Ovary (tissue), 9 donors: ENCODE data around the gene LNPEP. TPM values are rescaled to one million over a fixed set of nuclear protein-coding genes. Genes with fewer than 3 reads are reported as not detected.
A peak's percentile ranks its signal among the peaks of the same experiment; 100 is the strongest.

Source experiments
- DNase-seq, 5 donors: peaks; one replicate each; pipeline ENCODE4 v3.0.0-alpha.2; 2019 to 2020
- H3K27ac ChIP-seq, 2 donors: fragments of 200-600 bp; one replicate each; pipeline versions ENCODE4 v1.5.1 to v1.8.0; 2019 to 2022
- H3K27me3 ChIP-seq: fragments of 200-600 bp; one replicate; pipeline ENCODE4 v1.8.0; 2022
- H3K36me3 ChIP-seq: fragments of 200-600 bp; sonication (generic); one replicate; pipeline ENCODE4 v1.5.1; 2019
- H3K4me1 ChIP-seq: one replicate; pipeline ENCODE4 v1.8.1; 2013; ENCODE audit warnings: mild to moderate bottlenecking, moderate library complexity; ENCODE audit not compliant: insufficient read depth
- H3K4me3 ChIP-seq: fragments of 200-600 bp; sonication (generic); one replicate; pipeline ENCODE4 v1.5.1; 2017
- H3K9me3 ChIP-seq, 2 donors: fragments of 200-600 bp in 1 of 2; sonication (generic) in 1 of 2; one replicate each; pipeline versions ENCODE4 v1.5.1 to v1.8.1; 2013 to 2019; ENCODE audit warnings: mild to moderate bottlenecking in 1 of 2, moderate library complexity in 1 of 2
- EP300 ChIP-seq: sonication (generic); formaldehyde crosslinking; IDR thresholded peaks from one replicate; pipeline ENCODE4 v1.6.1; 2017; ENCODE audit warnings: antibody characterized with exemption
- POLR2A ChIP-seq: fragments of 450-650 bp; IDR thresholded peaks from one replicate; pipeline ENCODE4 v1.6.1; 2017; ENCODE audit warnings: antibody characterized with exemption, mild to moderate bottlenecking, moderate library complexity
- WGBS, 3 donors: extraction: QIAGEN DNeasy Blood & Tissue Kit in 1 of 3; methylation state at CpG; one replicate each; pipeline versions ENCODE4 v1.1.5 to v1.1.7; 2013 to 2017; 5-methylcytosine and 5-hydroxymethylcytosine counted together
- intact Hi-C, 4 donors: fragments of 100-400 bp; cut with DNase I; formaldehyde crosslinking; loops; one replicate each; pipeline versions ENCODE4 v1.11.0 to v1.15.1; 2022 to 2023
- polyA plus RNA-seq, 2 donors: library from polyadenylated mRNA; stranded (reverse); fragments of 200-250 nt in 1 of 2; fragments of 350-450 nt in 1 of 2; fragmentation: Illumina TruSeq in 1 of 2; extraction: RNeasy Lipid Tissue Mini Kit (QIAGEN cat#74804) in 1 of 2; gene quantifications; one replicate each; pipeline ENCODE4 v1.2.3, GENCODE V29; 2013 to 2014
- total RNA-seq, 7 donors: library from RNA; depleted of rRNA in 2 of 7; stranded (reverse); fragments of >200 nt in 2 of 7; fragmentation: NEBNext Ultra II Directional in 3 of 7; extraction: Animal tissue kit (Norgen Biotek cat#: 25700) in 3 of 7; gene quantifications; one replicate each; pipeline versions ENCODE4 v1.1.0 to v1.2.4, GENCODE V29; 2016 to 2023
- TF ChIP-seq, protein P1 (sequence below), 3 donors: fragments of 450-650 bp in 2 of 3; fragments of 200-600 bp in 1 of 3; IDR thresholded peaks; one replicate each; pipeline versions ENCODE4 v1.5.1 to v1.8.0; 2016 to 2022; ENCODE audit warnings: antibody characterized with exemption in 3 of 3, mild to moderate bottlenecking in 1 of 3
- donor health status: DM: no; HTN: no; CAD: no; lungs with moderate emphysema.
- donor health status: DM: no; HTN: no; CAD: no.
- donor health status: Bipolar disorder and iron deficiency.
- donor health status: DM: yes; HTN: yes; CAD: no.
- donor health status: DM: no; HTN: no; CAD: no.
- donor health status: DM: yes; HTN: yes; CAD: no.

LNPEP gene
- total and polyA plus RNA-seq, 9 donors, result 7.6 to 45.5 (median 32.3) TPM

DNA sequence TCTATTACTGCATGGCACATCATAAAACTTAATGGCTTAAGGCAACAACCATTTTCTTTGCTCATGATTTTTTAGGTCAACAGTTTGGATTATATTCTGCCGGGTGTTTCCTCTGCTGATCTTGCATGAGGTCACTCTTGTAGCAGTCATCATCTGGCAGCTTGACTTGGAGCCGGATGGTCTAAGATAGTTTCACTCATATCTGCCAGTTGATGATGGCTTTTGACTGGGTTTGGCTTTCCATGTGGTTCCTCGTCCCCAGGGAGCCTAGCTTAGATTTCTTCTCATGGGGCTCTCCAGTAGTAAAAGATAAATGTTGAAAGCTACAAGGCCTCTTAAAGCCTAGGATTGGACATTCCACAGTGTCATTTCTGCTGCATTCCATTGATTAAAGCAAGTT, 27.4 kb downstream of the LNPEP start:
- TF ChIP-seq EP300, result no peak
- TF ChIP-seq, protein P1, sequence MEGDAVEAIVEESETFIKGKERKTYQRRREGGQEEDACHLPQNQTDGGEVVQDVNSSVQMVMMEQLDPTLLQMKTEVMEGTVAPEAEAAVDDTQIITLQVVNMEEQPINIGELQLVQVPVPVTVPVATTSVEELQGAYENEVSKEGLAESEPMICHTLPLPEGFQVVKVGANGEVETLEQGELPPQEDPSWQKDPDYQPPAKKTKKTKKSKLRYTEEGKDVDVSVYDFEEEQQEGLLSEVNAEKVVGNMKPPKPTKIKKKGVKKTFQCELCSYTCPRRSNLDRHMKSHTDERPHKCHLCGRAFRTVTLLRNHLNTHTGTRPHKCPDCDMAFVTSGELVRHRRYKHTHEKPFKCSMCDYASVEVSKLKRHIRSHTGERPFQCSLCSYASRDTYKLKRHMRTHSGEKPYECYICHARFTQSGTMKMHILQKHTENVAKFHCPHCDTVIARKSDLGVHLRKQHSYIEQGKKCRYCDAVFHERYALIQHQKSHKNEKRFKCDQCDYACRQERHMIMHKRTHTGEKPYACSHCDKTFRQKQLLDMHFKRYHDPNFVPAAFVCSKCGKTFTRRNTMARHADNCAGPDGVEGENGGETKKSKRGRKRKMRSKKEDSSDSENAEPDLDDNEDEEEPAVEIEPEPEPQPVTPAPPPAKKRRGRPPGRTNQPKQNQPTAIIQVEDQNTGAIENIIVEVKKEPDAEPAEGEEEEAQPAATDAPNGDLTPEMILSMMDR (IDR thresholded peaks at IDR 0.05), result no peak
- no peak for TF ChIP-seq POLR2A
- peak in 2 of 5 donors; percentile 34 to 35 for DNase-seq
- intact Hi-C loops, result no loop called here
- no peaks in the 10 kb centered on the region for H3K36me3 ChIP-seq
- 34 to 48% (median 38%) methylated on average over 3 of the region's 3 CpGs for WGBS, 3 donors
- H3K27ac ChIP-seq, result no peak overlapping the region
- H3K4me1 ChIP-seq, result peaks cover 7% of the 10 kb centered on the region
- H3K9me3 ChIP-seq, result no peaks in the 10 kb centered on the region
- H3K4me3 ChIP-seq, result no peak overlapping the region
- H3K27me3 ChIP-seq, result no peaks in the 10 kb centered on the region

DNA sequence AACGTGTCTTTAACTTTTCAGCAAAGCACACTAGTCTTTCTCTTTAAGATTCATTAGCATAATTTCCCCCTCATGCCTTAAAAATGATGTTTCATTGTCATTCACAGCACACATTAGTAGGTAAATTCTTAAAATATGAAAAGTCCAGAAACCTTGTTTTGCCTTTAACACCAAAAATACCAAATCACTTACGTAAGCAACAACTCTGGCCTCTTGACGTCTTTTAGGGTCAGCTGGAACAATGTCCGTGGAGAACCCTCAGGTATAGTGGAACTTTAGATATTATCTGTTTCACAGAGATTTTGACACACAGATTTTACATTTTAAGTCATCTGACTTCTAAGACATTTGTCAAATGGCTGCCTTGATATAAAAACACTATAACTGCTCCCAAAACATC, 30.9 kb downstream of the LNPEP start:
- H3K36me3 ChIP-seq, result no peaks in the 10 kb centered on the region
- intact Hi-C loops, result no loop called here
- no peaks in the 10 kb centered on the region for H3K27me3 ChIP-seq
- H3K9me3 ChIP-seq, result no peaks in the 10 kb centered on the region
- peaks cover 9% of the 10 kb centered on the region for H3K4me1 ChIP-seq
- no peak overlapping the region for H3K27ac ChIP-seq
- no peak overlapping the region for H3K4me3 ChIP-seq
- no peak for DNase-seq
- 78 to 88% (median 86%) methylated on average over 4 of the region's 4 CpGs for WGBS, 3 donors
- TF ChIP-seq, protein P1 (IDR thresholded peaks at IDR 0.05), result no peak
- TF ChIP-seq POLR2A (no peak), EP300 (no peak)

DNA sequence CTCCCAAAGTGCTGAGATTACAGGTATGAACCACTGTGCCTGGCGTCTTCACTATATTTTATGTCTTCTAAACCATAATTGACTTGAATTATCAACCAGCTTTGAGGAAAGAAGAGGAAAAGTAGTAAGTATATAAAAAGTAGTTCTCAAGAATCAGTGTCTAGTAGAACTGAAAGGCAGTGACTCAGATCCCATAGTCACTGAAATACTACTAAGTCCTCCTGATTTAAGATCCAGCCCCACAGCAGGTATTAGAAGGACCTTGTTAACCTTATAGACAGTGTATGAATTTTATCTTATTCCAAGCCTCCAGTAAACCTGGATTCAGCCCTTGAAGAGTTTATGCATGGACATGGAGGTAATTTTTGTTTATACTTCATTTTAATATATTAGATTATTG, 31.5 kb downstream of the LNPEP start:
- peak overlapping the region in 1 of 2 donors; percentile 14 for H3K27ac ChIP-seq
- H3K4me3 ChIP-seq, result no peak overlapping the region
- WGBS, 3 donors, result 66 to 96% (median 85%) methylated on average over 1 of the region's 1 CpG
- H3K9me3 ChIP-seq, result no peaks in the 10 kb centered on the region
- TF ChIP-seq EP300 (no peak), POLR2A (no peak)
- TF ChIP-seq, protein P1 (IDR thresholded peaks at IDR 0.05), result no peak
- DNase-seq, result no peak
- no peaks in the 10 kb centered on the region for H3K27me3 ChIP-seq
- intact Hi-C loops, result no loop called here
- no peaks in the 10 kb centered on the region for H3K36me3 ChIP-seq
- H3K4me1 ChIP-seq, result peaks cover 9% of the 10 kb centered on the region

DNA sequence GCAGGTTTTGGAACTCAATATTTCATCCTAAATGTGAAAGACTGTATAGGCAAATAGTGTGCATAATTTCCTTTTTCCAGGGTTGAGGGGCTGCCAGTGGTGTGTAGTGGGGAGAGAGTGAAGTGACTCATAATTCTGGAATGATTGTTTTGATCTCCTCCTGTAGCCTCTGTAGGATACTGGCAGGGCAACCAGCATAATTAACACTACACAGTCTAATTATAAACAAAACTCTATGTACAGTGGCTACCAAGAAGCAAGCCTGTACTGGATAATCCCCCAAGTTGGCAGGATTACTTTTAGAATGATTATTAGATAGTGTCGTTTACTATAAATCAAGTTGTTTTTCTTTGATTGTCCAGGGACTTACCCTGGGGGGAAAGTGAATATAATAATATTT, 32.2 kb downstream of the LNPEP start:
- Histone ChIP-seq H3K9me3 (no peaks in the 10 kb centered on the region), H3K27ac (peak overlapping the region in 1 of 2 donors; percentile 48), H3K4me3 (no peak overlapping the region), H3K4me1 (peaks cover 8% of the 10 kb centered on the region), H3K36me3 (no peaks in the 10 kb centered on the region), H3K27me3 (no peaks in the 10 kb centered on the region)
- 0 to 15% (median 3%) methylated on average over 1 of the region's 1 CpG for WGBS, 3 donors
- no peak for DNase-seq
- TF ChIP-seq POLR2A (no peak), EP300 (no peak)
- TF ChIP-seq, protein P1 (IDR thresholded peaks at IDR 0.05), result no peak
- intact Hi-C loops, result no loop called here
